Heart left ventricle (tissue), 16 donors: ENCODE data around the gene APIP. TPM values are rescaled to one million over a fixed set of nuclear protein-coding genes. Genes with fewer than 3 reads are reported as not detected.

Experiments
- ATAC-seq, 4 donors: fragments of 200-7000 bp; cut with Tn5 transposase; one replicate each; pipeline ENCODE4 v1.9.1; 2020 to 2022; ENCODE audit warnings: moderate library complexity in 4 of 4, mild to moderate bottlenecking in 3 of 4, moderate number of reproducible peaks in 1 of 4
- DNase-seq, 5 donors: peaks; one replicate each; pipeline ENCODE4 v3.0.0-alpha.2; 2020
- H3K27ac ChIP-seq, 12 donors: fragments of 200-600 bp; sonication (generic) in 4 of 12; one replicate each; pipeline versions ENCODE4 v1.5.0 to v1.8.0; 2016 to 2022; ENCODE audit warnings: mild to moderate bottlenecking in 2 of 12
- H3K27me3 ChIP-seq, 9 donors: fragments of 200-600 bp; sonication (generic) in 2 of 9; one replicate each; pipeline versions ENCODE4 v1.5.1 to v1.8.0; 2016 to 2022; ENCODE audit warnings: mild to moderate bottlenecking in 3 of 9
- H3K36me3 ChIP-seq, 9 donors: fragments of 200-600 bp; sonication (generic) in 2 of 9; one replicate each; pipeline versions ENCODE4 v1.5.0 to v1.8.0; 2018 to 2022; ENCODE audit warnings: mild to moderate bottlenecking in 2 of 9
- H3K4me1 ChIP-seq, 12 donors: fragments of 200-600 bp; sonication (generic) in 4 of 12; one replicate each; pipeline versions ENCODE4 v1.5.0 to v1.8.0; 2016 to 2022; ENCODE audit warnings: mild to moderate bottlenecking in 3 of 12
- H3K4me3 ChIP-seq, 12 donors: fragments of 200-600 bp; sonication (generic) in 4 of 12; one replicate each; pipeline versions ENCODE4 v1.5.0 to v1.8.0; 2017 to 2022; ENCODE audit warnings: mild to moderate bottlenecking in 9 of 12, moderate library complexity in 4 of 12
- H3K9me3 ChIP-seq, 12 donors: fragments of 200-600 bp; sonication (generic) in 4 of 12; one replicate each; pipeline versions ENCODE4 v1.5.0 to v1.8.0; 2016 to 2022; ENCODE audit warnings: mild to moderate bottlenecking in 1 of 12
- CTCF ChIP-seq, 12 donors: fragments of 200-600 bp; sonication (generic) in 4 of 12; IDR thresholded peaks; one replicate each; pipeline versions ENCODE4 v1.5.0 to v1.8.0; 2018 to 2022; ENCODE audit warnings: antibody characterized with exemption in 12 of 12, mild to moderate bottlenecking in 5 of 12
- POLR2A ChIP-seq, 2 donors: fragments of 450-650 bp; IDR thresholded peaks; one replicate each; pipeline ENCODE4 v1.6.1; 2017; ENCODE audit warnings: antibody characterized with exemption in 2 of 2, mild to moderate bottlenecking in 2 of 2, moderate library complexity in 2 of 2
- WGBS, 4 donors: extraction: QIAGEN DNeasy Blood & Tissue Kit in 2 of 4; methylation state at CpG; one replicate each; pipeline versions ENCODE4 v1.1.5 to v1.1.7; 2013 to 2018; 5-methylcytosine and 5-hydroxymethylcytosine counted together
- intact Hi-C, 10 donors: fragments of 100-400 bp; cut with DNase I; formaldehyde crosslinking; loops; one replicate each; pipeline versions ENCODE4 v1.11.1 to v1.14.2; 2022
- polyA plus RNA-seq, 2 donors: library from polyadenylated mRNA; stranded (reverse); fragments of 200-250 nt; gene quantifications; one replicate each; pipeline ENCODE4 v1.2.3, GENCODE V29; 2013
- total RNA-seq, 9 donors: library from RNA; depleted of rRNA in 2 of 9; stranded (reverse); fragments of >200 nt in 2 of 9; fragmentation: NEBNext Ultra II Directional in 3 of 9; extraction: Animal tissue kit (Norgen Biotek cat#: 25700) in 3 of 9; gene quantifications; one replicate each; pipeline versions ENCODE4 v1.1.0 to v1.2.4, GENCODE V29; 2016 to 2023
- donor health status: ischemic (EF 13 %, LVEDD 7.1; RV severe dilation, severe dysfunction).
- donor health status: healthy with polysubstance abuse.
- donor health status: DM: no; HTN: yes; CAD: no.
- donor health status: DM: no; HTN: no; CAD: no.
- donor health status: ischemic (EF 25% LVEDD 6.9; RV normal size, moderate dysfunction).
- donor health status: ischemic (EF 25% LVEDD 5.7; RV mildly dilated, moderate dysfunction).
- donor health status: healthy.
- donor health status: DM: yes; HTN: yes; CAD: no.
- donor health status: ischemic (EF 35%, LVEDD 5.7; RV mildly dilated, moderate dysfunction).
- donor health status: nonischemic (EF 11% LVEDD 7.7; RV severe dilation, severe dysfunction).
- donor health status: DM: yes; HTN: yes; CAD: no.
- donor health status: PGD.
- donor health status: ischemic (EF 29% LVEDD 5.4; RV normal size, mild dysfunction).
- donor health status: nonischemic (EF 23%, LVEDD 6.1; RV moderate dilation, normal function).

Gene APIP
- total and polyA plus RNA-seq, 11 donors: 15.8 to 35.3 (median 25.7) TPM

DNA sequence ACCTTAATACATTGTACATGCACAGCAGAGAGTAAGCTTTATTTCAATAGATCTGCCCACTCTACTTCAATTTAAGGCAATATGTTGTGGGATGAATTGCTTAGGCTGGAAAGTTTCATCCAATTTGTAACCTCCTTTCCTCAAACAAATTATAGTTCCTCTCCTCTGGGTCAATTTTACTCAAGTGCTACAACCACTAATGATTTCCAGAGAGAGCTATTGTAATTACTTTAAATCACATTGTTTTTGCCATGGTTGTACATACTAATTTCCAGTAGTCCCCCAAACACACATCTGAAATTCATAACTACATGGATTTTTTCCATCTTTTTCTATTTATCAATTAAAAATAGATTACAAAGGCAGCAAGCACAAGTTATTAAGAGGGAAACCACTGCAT, 72.9 kb downstream of the APIP start:
- Histone ChIP-seq H3K4me3 (no peak overlapping the region), H3K4me1 (no peaks in the 10 kb centered on the region), H3K27ac (no peak overlapping the region), H3K36me3 (no peaks in the 10 kb centered on the region), H3K27me3 (no peaks in the 10 kb centered on the region), H3K9me3 (no peaks in the 10 kb centered on the region)
- DNase-seq: no peak
- ATAC-seq: no peak
- intact Hi-C loops: no loop called here
- TF ChIP-seq POLR2A (IDR thresholded peaks at IDR 0.05): no peak
- TF ChIP-seq CTCF (IDR thresholded peaks at IDR 0.05): no peak

DNA sequence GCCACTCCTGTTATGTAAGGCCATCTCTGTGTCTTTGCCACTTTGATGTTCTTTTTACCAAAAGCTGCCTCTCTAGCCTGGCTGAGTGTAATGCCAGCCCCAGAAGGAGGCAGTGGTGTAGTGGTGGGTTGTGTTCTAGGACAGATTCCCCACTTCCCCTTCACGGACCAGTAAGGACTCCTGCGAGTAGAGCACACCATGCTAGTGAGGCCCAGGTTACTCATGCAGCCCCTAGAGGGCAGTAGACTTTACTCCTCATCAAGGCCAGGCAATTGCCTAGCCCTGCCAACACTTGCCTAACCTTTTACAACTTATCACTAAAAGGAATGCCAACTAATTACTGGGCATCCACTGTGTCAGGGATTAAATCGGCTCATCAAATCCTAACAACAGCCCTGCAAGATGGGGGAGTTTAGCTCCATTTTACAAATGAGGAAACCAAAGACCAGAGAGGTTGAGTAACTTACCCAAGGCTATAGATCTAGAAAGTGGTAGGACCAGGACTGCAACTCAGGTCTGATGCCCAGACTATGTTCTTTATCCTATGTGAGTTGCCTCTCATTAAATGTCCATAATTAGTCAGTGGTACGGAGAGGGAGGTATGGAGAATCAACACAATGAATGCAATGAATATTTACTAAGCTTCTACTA, 75.3 kb downstream of the APIP start:
- intact Hi-C loops: no loop called here
- DNase-seq (no peak), ATAC-seq (peak in 1 of 4 donors; percentile 68)
- Histone ChIP-seq H3K27ac (no peak overlapping the region), H3K27me3 (no peaks in the 10 kb centered on the region), H3K4me3 (no peak overlapping the region), H3K36me3 (no peaks in the 10 kb centered on the region), H3K4me1 (no peaks in the 10 kb centered on the region), H3K9me3 (no peaks in the 10 kb centered on the region)
- WGBS, 4 donors: 51 to 61% (median 53%) methylated on average over 4 of the region's 4 CpGs
- TF ChIP-seq POLR2A (IDR thresholded peaks at IDR 0.05): no peak
- peak in 11 of 12 donors; percentile 6 to 50 (median 37) for TF ChIP-seq CTCF (IDR thresholded peaks at IDR 0.05)

GRCh38 chr11:34839969-34840368, 76.2 kb downstream of the APIP start:
- TF ChIP-seq POLR2A (IDR thresholded peaks at IDR 0.05) (no peak), CTCF (IDR thresholded peaks at IDR 0.05) (no peak)
- Histone ChIP-seq H3K4me1 (no peaks in the 10 kb centered on the region), H3K4me3 (no peak overlapping the region), H3K27ac (no peak overlapping the region), H3K36me3 (no peaks in the 10 kb centered on the region), H3K27me3 (no peaks in the 10 kb centered on the region), H3K9me3 (no peaks in the 10 kb centered on the region)
- DNase-seq: no peak
- intact Hi-C loops: no loop called here
- ATAC-seq: no peak
- WGBS, 4 donors: 79 to 91% (median 88%) methylated on average over 2 of the region's 2 CpGs

DNA sequence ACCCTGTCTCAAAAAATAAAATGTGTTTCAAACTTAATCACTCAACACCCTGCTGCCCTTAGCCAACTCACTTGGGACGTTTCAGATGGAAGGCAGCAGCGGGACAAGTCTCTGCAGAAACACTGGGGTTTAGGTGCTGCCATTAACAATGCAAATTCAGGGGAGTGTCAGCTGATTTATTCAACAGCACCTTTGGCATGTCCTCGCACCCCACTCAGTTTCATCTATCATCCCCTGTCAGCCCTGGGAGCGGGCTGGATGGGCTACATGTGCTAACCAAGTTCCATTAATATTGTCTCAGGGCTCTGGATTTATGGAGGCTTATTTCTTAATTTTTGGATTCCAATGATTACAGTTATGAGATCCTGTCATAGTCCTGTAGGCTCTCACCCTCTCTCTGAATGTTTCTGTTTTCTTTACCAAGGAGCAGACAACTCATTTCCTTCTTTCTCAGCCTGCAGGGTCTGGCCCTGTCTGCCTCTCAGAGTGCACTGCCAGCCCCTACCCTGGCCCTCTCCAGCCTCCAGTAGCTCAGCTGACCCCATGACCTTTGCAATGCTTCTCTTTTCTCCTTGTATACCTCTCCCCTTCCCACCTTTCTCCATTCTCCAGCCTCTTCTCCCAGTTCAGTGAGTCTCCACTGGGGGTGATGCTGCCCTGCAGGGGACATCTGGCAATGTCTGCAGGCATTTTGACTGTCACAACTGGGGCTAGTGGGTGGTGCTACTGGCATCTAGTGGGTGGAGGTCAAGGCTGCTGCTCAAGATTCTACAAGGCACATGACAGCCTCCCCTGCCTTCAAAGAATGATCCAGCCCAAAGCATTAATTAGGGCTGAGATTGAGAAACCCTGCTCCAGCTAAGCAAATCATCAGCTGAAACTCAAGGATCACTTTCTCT, 79.0 kb downstream of the APIP start:
- 72 to 80% (median 72%) methylated on average over 4 of the region's 4 CpGs for WGBS, 4 donors
- no peak for ATAC-seq
- intact Hi-C loops: no loop called here

More for the DNA sequence above, 79.0 kb downstream of the APIP start:
- no peak for DNase-seq
- no peak overlapping the region for H3K4me3 ChIP-seq
- no peak for TF ChIP-seq POLR2A (IDR thresholded peaks at IDR 0.05)
- TF ChIP-seq CTCF (IDR thresholded peaks at IDR 0.05): no peak
- peaks cover 0 to 5% (median 0%) of the 10 kb centered on the region in 12 donors for H3K9me3 ChIP-seq
- no peaks in the 10 kb centered on the region for H3K4me1 ChIP-seq
- H3K36me3 ChIP-seq: no peaks in the 10 kb centered on the region
- H3K27ac ChIP-seq: no peak overlapping the region
- no peaks in the 10 kb centered on the region for H3K27me3 ChIP-seq
